Keratinocyte (primary cell): ENCODE measurements around the gene CELSR3. TPM values are rescaled to one million over a fixed set of nuclear protein-coding genes. Genes with fewer than 3 reads are reported as not detected.

Experiments used
- DNase-seq: peaks from one replicate; pipeline ENCODE4 v3.0.0-alpha.2; 2011; ENCODE audit warnings: low read depth, missing footprints, low spot score
- FAIRE-seq: peaks from 2 replicates; lab custom pipeline; 2011; peaks lifted over from hg19 to GRCh38; lab: Jason Lieb, UNC
- H2AFZ ChIP-seq: 2 replicates; pipeline ENCODE4 v1.6.0; 2012; ENCODE audit warnings: low read length, control low read depth, inconsistent platforms; ENCODE audit not compliant: control insufficient read depth
- H3K27ac ChIP-seq: 2 replicates; pipeline ENCODE4 v1.5.1; 2011; ENCODE audit warnings: low read length; ENCODE audit not compliant: control insufficient read depth, insufficient read depth
- H3K27me3 ChIP-seq: 3 replicates; pipeline ENCODE4 v1.6.0; 2011; ENCODE audit warnings: low read length; ENCODE audit not compliant: control insufficient read depth, insufficient read depth; ENCODE audit errors: extremely low read depth
- H3K36me3 ChIP-seq, 2 experiments: 2 replicates in 1 of 2; 3 replicates in 1 of 2; pipeline ENCODE4 v1.5.1; 2011; ENCODE audit warnings: low read length in 2 of 2, mild to moderate bottlenecking in 1 of 2; ENCODE audit not compliant: control insufficient read depth in 2 of 2, insufficient read depth in 2 of 2; ENCODE audit errors: extremely low read depth in 1 of 2
- H3K4me1 ChIP-seq: 3 replicates; pipeline ENCODE4 v1.5.1; 2011; ENCODE audit warnings: low read length; ENCODE audit not compliant: control insufficient read depth, insufficient read depth; ENCODE audit errors: extremely low read depth
- H3K4me2 ChIP-seq: 3 replicates; pipeline ENCODE4 v1.6.0; 2011; ENCODE audit warnings: low read depth, low read length; ENCODE audit not compliant: control insufficient read depth, insufficient read depth; ENCODE audit errors: extremely low read depth
- H3K4me3 ChIP-seq, 3 experiments: fragments of 200-600 bp in 1 of 3; sonication (generic) in 1 of 3; 2 replicates in 2 of 3; 3 replicates in 1 of 3; pipeline ENCODE4 v1.5.1; 2011 to 2016; ENCODE audit warnings: low read length in 3 of 3, mild to moderate bottlenecking in 3 of 3, control low read depth in 2 of 3, inconsistent platforms in 1 of 3, low read depth in 1 of 3, mixed read lengths in 1 of 3, mixed run types in 1 of 3, moderate library complexity in 1 of 3; ENCODE audit not compliant: control insufficient read depth in 2 of 3, insufficient read depth in 2 of 3; ENCODE audit errors: extremely low read depth in 1 of 3
- H3K79me2 ChIP-seq: 2 replicates; pipeline ENCODE4 v1.6.0; 2012; ENCODE audit warnings: low read length; ENCODE audit not compliant: control insufficient read depth, insufficient read depth
- H3K9ac ChIP-seq: 3 replicates; pipeline ENCODE4 v1.6.0; 2011; ENCODE audit warnings: low read length; ENCODE audit not compliant: control insufficient read depth, insufficient read depth; ENCODE audit errors: extremely low read depth
- H3K9me1 ChIP-seq: 3 replicates; pipeline ENCODE4 v1.6.0; 2011; ENCODE audit warnings: low read length; ENCODE audit not compliant: control insufficient read depth, insufficient read depth; ENCODE audit errors: extremely low read depth
- H3K9me3 ChIP-seq: 2 replicates; pipeline ENCODE4 v1.5.1; 2012; ENCODE audit warnings: low read depth, low read length; ENCODE audit not compliant: control insufficient read depth
- H4K20me1 ChIP-seq: 3 replicates; pipeline ENCODE4 v1.6.0; 2011; ENCODE audit warnings: low read length; ENCODE audit not compliant: control insufficient read depth, insufficient read depth; ENCODE audit errors: extremely low read depth
- EZH2 ChIP-seq: IDR thresholded peaks from one replicate; pipeline ENCODE4 v1.6.1; 2012; ENCODE audit warnings: inconsistent platforms, mild to moderate bottlenecking, low read length, moderate library complexity
- dilution Hi-C: fragments of 300-500 bp; cut with MboI; formaldehyde crosslinking; loops from one replicate; pipeline ENCODE4 v1.7.0; 2020; ENCODE audit warnings: low sequenced_read_pairs; ENCODE audit not compliant: extremely low pct_ligation_motif_present
- polyA plus RNA-seq, 5 experiments: library from polyadenylated mRNA; depleted of rRNA in 3 of 5; stranded (reverse) in 3 of 5; stranded (forward) in 1 of 5; unstranded in 1 of 5; fragments of >200 nt; gene quantifications; 1 replicate in 1 of 5; 2 replicates in 3 of 5; 3 replicates in 1 of 5; pipeline versions ENCODE4 v1.2.1 to v1.2.3, GENCODE V29; 2011 to 2012; ENCODE audit warnings: missing spikeins in 2 of 5, low read depth in 1 of 5, low replicate concordance in 1 of 5
- TF ChIP-seq, protein P1 (sequence below), 3 experiments: IDR thresholded peaks in 1 of 3; conservative IDR thresholded peaks in 1 of 3; optimal IDR thresholded peaks in 1 of 3; 2 replicates in 2 of 3; 3 replicates in 1 of 3; pipeline versions ENCODE3 to v1.5.1; 2011; ENCODE audit warnings: low read length in 3 of 3, mild to moderate bottlenecking in 3 of 3, moderate library complexity in 2 of 3, control low read depth in 1 of 3, inconsistent platforms in 1 of 3; ENCODE audit not compliant: insufficient read depth in 2 of 3; ENCODE audit errors: extremely low read depth in 1 of 3

The CELSR3 gene
- polyA plus RNA-seq, 1 donor (not counting 4 experiments of a cell fraction or from before 2014, with no cell fraction given) = 0.25 TPM

DNA sequence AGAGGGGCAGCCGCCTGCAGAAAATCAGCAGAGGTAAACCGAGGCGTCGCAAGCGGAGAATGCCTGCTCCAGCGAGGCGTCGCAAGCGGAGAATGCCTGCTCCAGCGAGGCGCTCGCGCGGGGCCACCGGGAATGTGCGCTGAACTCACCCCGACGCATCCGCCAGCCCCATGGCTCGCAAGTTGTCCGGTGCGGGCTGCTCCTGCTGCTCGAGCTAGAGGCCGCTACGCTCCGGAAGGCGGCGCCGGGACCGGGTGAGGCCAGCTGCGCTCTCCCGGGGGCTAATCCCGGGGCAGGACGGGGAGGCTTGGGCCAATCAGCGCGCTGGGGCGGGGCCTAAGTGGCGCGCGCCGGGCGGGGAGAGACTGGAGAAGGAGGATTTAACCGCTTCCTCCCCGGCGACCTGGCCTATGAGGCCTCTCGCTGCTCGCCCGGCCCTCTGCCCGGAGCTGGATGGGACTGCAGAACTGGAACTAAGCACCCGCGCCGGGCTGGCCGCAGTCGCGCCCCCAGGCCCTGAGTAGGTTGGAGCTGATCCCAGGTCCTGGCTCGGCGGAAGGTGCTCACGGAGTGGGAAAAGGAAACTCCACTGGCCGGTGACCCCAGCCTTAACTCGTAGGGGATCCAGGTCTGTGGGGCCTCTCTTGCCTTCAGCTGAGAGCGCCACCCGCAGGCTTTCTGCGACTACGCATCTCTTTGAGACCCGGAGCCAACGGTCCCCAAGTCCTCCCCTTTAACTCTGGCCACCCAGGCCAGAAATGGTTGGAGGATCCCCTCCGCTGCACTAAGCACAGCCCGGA is 27.3 kb downstream of the CELSR3 start, which contains the start of gene SLC26A6:
Gene SLC26A6 (minus strand): TSS at position 240 of the 800 bp plus-strand sequence. CDS start 68 bp downstream, at position 172.
- peak within 1 kb of the TSS; percentile 96 for H3K4me2 ChIP-seq
- H3K4me1 ChIP-seq = peaks cover 11% of the 10 kb centered on the region
- H3K9ac ChIP-seq = peak within 1 kb of the TSS; percentile 72
- DNase-seq (no peak), FAIRE-seq (peak; percentile 79)
- dilution Hi-C loops = no loop called here
- TF ChIP-seq EZH2 = no peak
- TF ChIP-seq, protein P1, sequence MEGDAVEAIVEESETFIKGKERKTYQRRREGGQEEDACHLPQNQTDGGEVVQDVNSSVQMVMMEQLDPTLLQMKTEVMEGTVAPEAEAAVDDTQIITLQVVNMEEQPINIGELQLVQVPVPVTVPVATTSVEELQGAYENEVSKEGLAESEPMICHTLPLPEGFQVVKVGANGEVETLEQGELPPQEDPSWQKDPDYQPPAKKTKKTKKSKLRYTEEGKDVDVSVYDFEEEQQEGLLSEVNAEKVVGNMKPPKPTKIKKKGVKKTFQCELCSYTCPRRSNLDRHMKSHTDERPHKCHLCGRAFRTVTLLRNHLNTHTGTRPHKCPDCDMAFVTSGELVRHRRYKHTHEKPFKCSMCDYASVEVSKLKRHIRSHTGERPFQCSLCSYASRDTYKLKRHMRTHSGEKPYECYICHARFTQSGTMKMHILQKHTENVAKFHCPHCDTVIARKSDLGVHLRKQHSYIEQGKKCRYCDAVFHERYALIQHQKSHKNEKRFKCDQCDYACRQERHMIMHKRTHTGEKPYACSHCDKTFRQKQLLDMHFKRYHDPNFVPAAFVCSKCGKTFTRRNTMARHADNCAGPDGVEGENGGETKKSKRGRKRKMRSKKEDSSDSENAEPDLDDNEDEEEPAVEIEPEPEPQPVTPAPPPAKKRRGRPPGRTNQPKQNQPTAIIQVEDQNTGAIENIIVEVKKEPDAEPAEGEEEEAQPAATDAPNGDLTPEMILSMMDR (optimal IDR thresholded peaks at IDR 0.05 in 1 of 3, IDR thresholded peaks at IDR 0.05 in 1 of 3, conservative IDR thresholded peaks at IDR 0.05 in 1 of 3; ENCODE audit: extremely low read depth in 1 of 3, insufficient read depth in 2 of 3, low read length in 3 of 3) = peak in 2 of 3 experiments; percentile 58 to 76
- H3K9me3 ChIP-seq = no peaks in the 10 kb centered on the region
- H3K9me1 ChIP-seq = peaks cover 2% of the 10 kb centered on the region
- H3K79me2 ChIP-seq = peaks cover 13% of the 10 kb centered on the region
- peak within 1 kb of the TSS; percentile 77 to 93 (median 80) for H3K4me3 ChIP-seq
- no peaks in the 10 kb centered on the region for H3K27me3 ChIP-seq
- H3K36me3 ChIP-seq = peaks cover 16 to 18% of the 10 kb centered on the region in 2 experiments
- H4K20me1 ChIP-seq = peaks cover 2% of the 10 kb centered on the region
- peak within 1 kb of the TSS; percentile 85 for H2AFZ ChIP-seq
- peak within 1 kb of the TSS; percentile 33 for H3K27ac ChIP-seq

GRCh38 chr3:48634661-48635221 is 27.9 kb downstream of the CELSR3 start:
- peak overlapping the region; percentile 92 for H3K4me2 ChIP-seq
- peak; percentile 62 for FAIRE-seq
- peak overlapping the region; percentile 72 for H3K9ac ChIP-seq
- H3K9me1 ChIP-seq = peaks cover 2% of the 10 kb centered on the region
- peaks cover 13% of the 10 kb centered on the region for H3K79me2 ChIP-seq
- TF ChIP-seq, protein P1 (optimal IDR thresholded peaks at IDR 0.05 in 1 of 3, IDR thresholded peaks at IDR 0.05 in 1 of 3, conservative IDR thresholded peaks at IDR 0.05 in 1 of 3; ENCODE audit: extremely low read depth in 1 of 3, insufficient read depth in 2 of 3, low read length in 3 of 3) = no peak
- no peak for TF ChIP-seq EZH2
- H3K36me3 ChIP-seq = peaks cover 21 to 22% of the 10 kb centered on the region in 2 experiments
- dilution Hi-C loops = no loop called here
- peak overlapping the region; percentile 77 to 93 (median 80) for H3K4me3 ChIP-seq
- H4K20me1 ChIP-seq = peaks cover 2% of the 10 kb centered on the region
- no peak for DNase-seq
- peak overlapping the region; percentile 33 for H3K27ac ChIP-seq
- H2AFZ ChIP-seq = peak overlapping the region; percentile 39
- no peaks in the 10 kb centered on the region for H3K27me3 ChIP-seq
- peaks cover 11% of the 10 kb centered on the region for H3K4me1 ChIP-seq
- no peaks in the 10 kb centered on the region for H3K9me3 ChIP-seq
